ENCODE data around the gene RSPH1.

- no peak for TF ChIP-seq CTCF (IDR thresholded peaks at IDR 0.05; ENCODE audit: low read depth, low read length, missing input control)
- no peak for TF ChIP-seq ATF3 (IDR thresholded peaks at IDR 0.05)
- TF ChIP-seq ZBTB33 (IDR thresholded peaks at IDR 0.05): no peak
- no peak for TF ChIP-seq REST (IDR thresholded peaks at IDR 0.05)
- TF ChIP-seq JUND (IDR thresholded peaks at IDR 0.05): no peak
- TF ChIP-seq FOXA1 (IDR thresholded peaks at IDR 0.05): no peak
Observed at GRCh38 chr21:42495027-42495426, 997 bp downstream of the RSPH1 start.
